ENCODE results near the gene SMIM5. TPM values are rescaled to one million over a fixed set of nuclear protein-coding genes. Genes with fewer than 3 reads are reported as not detected.

The SMIM5 gene
- total RNA-seq, 1 experiment from 2014 or later = not detected

DNA sequence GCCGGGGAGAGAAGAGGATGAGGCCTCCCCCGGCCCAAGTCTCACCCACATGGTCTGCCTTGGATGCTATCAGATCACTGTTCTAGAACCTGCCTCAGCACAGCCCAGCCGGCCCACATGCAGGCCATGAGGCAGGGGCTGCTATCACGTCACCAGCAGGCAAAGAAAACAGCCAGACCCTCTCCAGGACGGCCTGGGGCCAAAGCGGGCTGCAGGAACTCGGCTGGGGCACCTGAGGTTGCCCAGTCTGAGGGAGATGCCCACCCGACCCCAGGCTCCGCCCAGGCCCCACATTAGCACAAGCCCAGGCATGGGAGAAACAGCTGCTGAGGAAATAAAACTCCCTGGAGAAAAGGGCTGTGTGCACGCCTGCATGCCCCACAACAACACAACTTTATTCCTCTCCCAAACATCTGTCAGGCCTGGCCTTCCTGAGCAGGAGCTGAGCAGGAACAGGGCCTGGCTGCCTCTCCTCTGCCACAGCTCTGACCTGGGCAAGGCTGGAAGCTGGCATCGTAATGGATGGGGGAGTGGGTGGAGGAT is 6.7 kb upstream of the SMIM5 start:
- Histone ChIP-seq H3K27me3 (ENCODE audit: control insufficient read depth, insufficient read depth, low read length) (no peaks in the 10 kb centered on the region), H3K4me3 (ENCODE audit: insufficient read depth, low read depth, low read length) (no peak overlapping the region), H3K36me3 (replicated peaks; ENCODE audit: control insufficient read depth, insufficient read depth, low read length) (peaks cover 2% of the 10 kb centered on the region)
- DNase-seq = no peak

GRCh38 chr17:75627094-75627493 is 6.1 kb upstream of the SMIM5 start:
- DNase-seq = no peak
- H3K27me3 ChIP-seq (ENCODE audit: control insufficient read depth, insufficient read depth, low read length) = no peaks in the 10 kb centered on the region
- H3K36me3 ChIP-seq (replicated peaks; ENCODE audit: control insufficient read depth, insufficient read depth, low read length) = peaks cover 2% of the 10 kb centered on the region
- no peak overlapping the region for H3K4me3 ChIP-seq (ENCODE audit: insufficient read depth, low read depth, low read length)

GRCh38 chr17:75628425-75628824 is 4.8 kb upstream of the SMIM5 start:
- Histone ChIP-seq H3K4me3 (ENCODE audit: insufficient read depth, low read depth, low read length) (no peak overlapping the region), H3K27me3 (ENCODE audit: control insufficient read depth, insufficient read depth, low read length) (no peaks in the 10 kb centered on the region), H3K36me3 (replicated peaks; ENCODE audit: control insufficient read depth, insufficient read depth, low read length) (peaks cover 2% of the 10 kb centered on the region)
- DNase-seq = no peak

DNA sequence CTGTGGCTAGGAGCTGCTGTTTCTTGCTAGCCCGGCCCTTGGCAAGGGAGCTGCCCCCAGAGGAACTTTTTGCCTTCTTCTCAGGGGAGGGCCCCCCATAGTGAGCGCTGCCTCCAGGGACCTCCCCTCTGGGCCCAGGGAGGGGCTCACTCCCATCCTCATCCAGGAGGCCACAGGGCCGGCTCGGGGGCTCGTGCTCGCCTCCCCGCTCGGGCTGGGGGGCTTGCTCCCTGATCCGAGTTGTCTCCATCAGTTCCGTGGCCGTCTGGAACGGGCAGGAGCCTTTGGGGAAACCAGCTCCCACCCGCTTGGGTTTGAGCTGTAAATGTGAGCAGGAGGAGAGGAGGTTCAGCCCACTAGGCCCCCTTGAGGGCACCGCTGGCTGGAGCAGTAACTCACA is 4.1 kb upstream of the SMIM5 start:
- Histone ChIP-seq H3K4me3 (ENCODE audit: insufficient read depth, low read depth, low read length) (no peak overlapping the region), H3K36me3 (replicated peaks; ENCODE audit: control insufficient read depth, insufficient read depth, low read length) (peaks cover 2% of the 10 kb centered on the region), H3K27me3 (ENCODE audit: control insufficient read depth, insufficient read depth, low read length) (no peaks in the 10 kb centered on the region)
- no peak for DNase-seq

GRCh38 chr17:75630071-75630917 is 2.9 kb upstream of the SMIM5 start:
- Histone ChIP-seq H3K27me3 (ENCODE audit: control insufficient read depth, insufficient read depth, low read length) (no peaks in the 10 kb centered on the region), H3K4me3 (ENCODE audit: insufficient read depth, low read depth, low read length) (no peak overlapping the region), H3K36me3 (replicated peaks; ENCODE audit: control insufficient read depth, insufficient read depth, low read length) (peaks cover 2% of the 10 kb centered on the region)
- no peak for DNase-seq

- H3K36me3 ChIP-seq (replicated peaks; ENCODE audit: control insufficient read depth, insufficient read depth, low read length) = peaks cover 2% of the 10 kb centered on the region
- H3K4me3 ChIP-seq (ENCODE audit: insufficient read depth, low read depth, low read length) = no peak overlapping the region
- H3K27me3 ChIP-seq (ENCODE audit: control insufficient read depth, insufficient read depth, low read length) = no peaks in the 10 kb centered on the region
- DNase-seq = no peak
These were observed 1.9 kb upstream of the SMIM5 start for GRCh38 chr17:75631353-75631752.

- peaks cover 2% of the 10 kb centered on the region for H3K36me3 ChIP-seq (replicated peaks; ENCODE audit: control insufficient read depth, insufficient read depth, low read length)
- DNase-seq = peak; percentile 71
- H3K4me3 ChIP-seq (ENCODE audit: insufficient read depth, low read depth, low read length) = no peak overlapping the region
- no peaks in the 10 kb centered on the region for H3K27me3 ChIP-seq (ENCODE audit: control insufficient read depth, insufficient read depth, low read length)
These were observed 806 bp upstream of the SMIM5 start for GRCh38 chr17:75632428-75632827.

GRCh38 chr17:75633486-75634375 is 497 bp downstream of the SMIM5 start:
- Histone ChIP-seq H3K27me3 (ENCODE audit: control insufficient read depth, insufficient read depth, low read length) (no peaks in the 10 kb centered on the region), H3K36me3 (replicated peaks; ENCODE audit: control insufficient read depth, insufficient read depth, low read length) (peaks cover 2% of the 10 kb centered on the region; the same call in 1 of the 2 replicates), H3K4me3 (ENCODE audit: insufficient read depth, low read depth, low read length) (no peak overlapping the region)
- DNase-seq = peak; percentile 98

DNA sequence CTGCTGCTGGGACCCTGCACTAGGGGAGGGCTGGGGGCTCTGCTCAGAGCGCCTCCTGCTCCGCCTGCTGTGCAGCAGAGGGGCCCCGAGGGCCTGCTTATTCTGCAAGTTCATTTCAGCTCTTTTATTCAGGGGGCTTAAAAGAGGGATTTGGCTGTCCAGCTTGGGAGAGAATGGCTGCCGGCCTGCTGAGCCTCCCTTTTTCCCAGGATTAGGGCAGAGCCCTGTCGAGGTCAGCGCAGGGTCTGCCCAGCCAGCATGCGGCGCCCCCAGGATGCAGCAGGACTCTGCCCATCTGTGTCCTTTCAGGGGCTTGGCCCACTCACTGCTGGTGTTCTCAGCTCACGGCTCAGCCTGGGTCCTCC is 1.1 kb downstream of the SMIM5 start:
- H3K4me3 ChIP-seq (ENCODE audit: insufficient read depth, low read depth, low read length) = no peak overlapping the region
- DNase-seq = no peak
- H3K27me3 ChIP-seq (ENCODE audit: control insufficient read depth, insufficient read depth, low read length) = no peaks in the 10 kb centered on the region
- H3K36me3 ChIP-seq (replicated peaks; ENCODE audit: control insufficient read depth, insufficient read depth, low read length) = peaks cover 2% of the 10 kb centered on the region; the same call in 1 of the 2 replicates

- Histone ChIP-seq H3K36me3 (replicated peaks; ENCODE audit: control insufficient read depth, insufficient read depth, low read length) (peaks cover 2% of the 10 kb centered on the region; the same call in 1 of the 2 replicates), H3K4me3 (ENCODE audit: insufficient read depth, low read depth, low read length) (no peak overlapping the region), H3K27me3 (ENCODE audit: control insufficient read depth, insufficient read depth, low read length) (no peaks in the 10 kb centered on the region)
- peak; percentile 66 for DNase-seq
These were observed 1.7 kb downstream of the SMIM5 start for GRCh38 chr17:75634754-75635609.

GRCh38 chr17:75635610-75636202 is 2.5 kb downstream of the SMIM5 start:
- Histone ChIP-seq H3K36me3 (replicated peaks; ENCODE audit: control insufficient read depth, insufficient read depth, low read length) (no peaks in the 10 kb centered on the region; the same call in 1 of the 2 replicates), H3K4me3 (ENCODE audit: insufficient read depth, low read depth, low read length) (no peak overlapping the region)
- no peak for DNase-seq

DNA sequence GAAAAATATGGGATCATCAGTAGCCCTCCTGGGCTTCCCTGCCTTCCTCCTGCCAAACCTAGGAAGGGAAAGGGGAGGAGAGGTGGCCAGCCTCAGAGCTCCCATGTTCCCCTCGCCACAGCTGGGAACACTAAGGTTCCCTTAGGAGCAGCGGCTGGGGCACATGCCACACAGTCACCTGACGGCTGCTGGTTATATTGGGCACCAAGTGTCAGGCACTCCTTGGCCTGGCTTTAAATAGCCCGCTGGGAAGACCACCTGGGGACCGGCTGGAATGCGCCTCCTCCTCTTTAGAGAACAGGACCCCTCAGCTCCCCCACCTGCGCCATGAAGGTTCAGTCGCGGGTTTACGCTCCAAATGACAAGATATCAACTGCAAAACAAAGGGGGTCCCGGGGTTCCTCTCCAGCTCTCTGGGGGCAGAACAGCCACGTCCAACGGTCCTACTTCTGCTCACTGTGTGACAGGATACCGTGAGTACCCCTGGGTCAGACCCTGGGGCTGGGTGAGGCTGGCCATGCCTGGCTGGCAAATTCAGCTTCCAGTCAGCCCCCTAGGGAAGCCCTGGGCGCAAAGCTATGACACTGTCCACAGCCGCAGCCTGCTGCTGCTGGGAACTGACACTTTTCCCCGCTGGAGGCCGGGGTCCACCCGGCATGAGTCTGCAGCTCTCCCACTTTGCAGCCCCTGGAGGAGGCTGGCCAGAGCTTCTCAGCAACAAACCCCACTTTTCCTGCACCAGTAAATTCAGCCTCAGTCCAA is 3.3 kb downstream of the SMIM5 start:
- no peak overlapping the region for H3K4me3 ChIP-seq (ENCODE audit: insufficient read depth, low read depth, low read length)
- peak; percentile 67 for DNase-seq
- H3K27me3 ChIP-seq (ENCODE audit: control insufficient read depth, insufficient read depth, low read length) = no peaks in the 10 kb centered on the region

More at GRCh38 chr17:75635610-75636202, 2.5 kb downstream of the SMIM5 start:
- no peaks in the 10 kb centered on the region for H3K27me3 ChIP-seq (ENCODE audit: control insufficient read depth, insufficient read depth, low read length)

DNA sequence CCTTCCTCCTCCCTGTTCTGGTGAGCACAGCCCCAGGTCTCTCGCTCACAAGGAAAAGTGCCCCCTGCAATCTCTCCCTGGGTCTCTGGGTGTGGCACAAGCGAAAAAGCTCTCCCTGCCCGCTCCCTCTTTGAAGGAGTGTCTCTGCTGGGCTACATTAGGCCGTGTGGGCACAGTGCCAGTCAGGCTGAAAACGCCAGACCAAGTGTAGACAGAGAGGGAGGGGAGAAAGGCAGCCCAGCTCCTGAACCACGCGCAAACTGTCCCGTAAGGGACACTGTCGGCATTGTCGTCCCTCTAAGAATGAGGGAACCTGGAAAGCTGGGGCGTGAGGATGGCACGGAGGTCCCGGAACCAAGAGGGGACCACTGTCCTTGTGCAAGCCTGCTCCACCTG is 3.9 kb downstream of the SMIM5 start:
- Histone ChIP-seq H3K4me3 (ENCODE audit: insufficient read depth, low read depth, low read length) (no peak overlapping the region), H3K27me3 (ENCODE audit: control insufficient read depth, insufficient read depth, low read length) (no peaks in the 10 kb centered on the region), H3K36me3 (replicated peaks; ENCODE audit: control insufficient read depth, insufficient read depth, low read length) (peaks cover 2% of the 10 kb centered on the region)
- DNase-seq = no peak

More for the DNA sequence above, 3.3 kb downstream of the SMIM5 start:
- peaks cover 2% of the 10 kb centered on the region for H3K36me3 ChIP-seq (replicated peaks; ENCODE audit: control insufficient read depth, insufficient read depth, low read length)

Measured in H7 (cell line).